CD4-positive, alpha-beta T cell treated with Interleukin-2 at 100 ng/mL for 4 hours (primary cell): ENCODE results near the gene ALK.

ENCODE experiments used
- DNase-seq: peaks from one replicate; pipeline ENCODE4 v3.0.0-alpha.2; 2020; ENCODE audit warnings: low spot score

Gene ALK

DNA sequence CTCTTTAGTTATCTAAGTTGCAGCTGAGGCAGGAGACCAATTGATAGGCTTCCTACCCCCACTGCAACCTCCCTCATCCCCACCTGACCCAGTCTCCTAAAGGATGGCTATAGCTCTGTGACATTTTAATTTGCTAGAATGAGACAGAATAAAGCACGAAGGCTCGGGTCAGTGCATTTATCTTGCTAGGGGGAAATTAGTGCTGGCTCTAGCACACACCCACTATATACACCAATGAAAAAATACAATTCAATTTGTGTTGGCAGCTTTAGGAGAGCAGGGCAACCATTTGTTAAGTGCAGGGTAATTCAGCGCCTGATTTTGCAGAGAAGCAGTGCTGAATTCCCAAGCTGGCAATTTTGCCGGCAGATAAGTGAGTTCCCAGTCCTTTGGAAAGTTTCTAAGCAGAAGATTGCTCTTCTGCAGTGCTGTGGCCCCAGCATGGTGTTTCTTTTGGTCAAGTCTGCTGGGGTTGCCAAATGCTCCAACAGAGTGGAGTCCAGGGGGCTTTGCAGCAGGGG, 346.0 kb downstream of the ALK start:
- no peak for DNase-seq

DNA sequence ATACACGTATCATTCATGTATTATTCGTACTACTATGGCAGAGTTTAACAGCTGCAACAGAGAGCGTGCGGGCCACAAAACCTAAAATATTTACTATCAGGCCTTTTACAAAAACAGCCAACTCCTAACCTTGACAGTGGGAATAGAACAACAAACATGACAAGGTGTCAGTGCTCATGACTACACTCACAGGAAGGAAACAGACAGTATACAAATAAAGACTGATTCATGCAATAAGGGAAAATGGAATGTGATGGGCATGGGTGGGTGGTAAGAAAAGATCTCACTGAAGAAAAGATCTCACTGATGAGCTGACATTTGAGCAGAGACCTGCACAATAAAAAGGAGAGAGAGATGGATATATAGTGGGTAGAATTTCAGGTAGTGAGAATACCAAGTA, 347.8 kb downstream of the ALK start:
- DNase-seq, result no peak

- no peak for DNase-seq
These were observed 348.2 kb downstream of the ALK start for GRCh38 chr2:29573147-29573546.

DNA sequence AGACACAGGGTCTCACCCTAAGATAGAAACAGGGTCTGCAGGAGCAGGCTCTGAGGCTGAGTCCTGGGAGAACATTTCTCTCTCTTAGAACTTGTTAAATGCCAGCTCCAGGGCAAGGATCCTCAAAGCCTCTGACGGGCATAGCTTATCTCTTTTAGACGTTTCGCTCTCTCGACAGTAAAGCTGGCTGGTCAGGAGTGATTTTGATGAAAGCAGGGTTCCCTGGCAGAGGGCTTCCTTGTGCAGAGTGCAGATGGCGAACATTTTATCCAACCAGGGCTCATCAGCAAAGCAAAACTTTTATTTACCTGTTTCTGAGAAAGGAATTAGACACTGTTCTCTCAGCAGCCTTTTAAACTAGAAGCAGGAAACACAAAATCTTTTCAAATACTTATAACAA, 350.8 kb downstream of the ALK start:
- no peak for DNase-seq

DNA sequence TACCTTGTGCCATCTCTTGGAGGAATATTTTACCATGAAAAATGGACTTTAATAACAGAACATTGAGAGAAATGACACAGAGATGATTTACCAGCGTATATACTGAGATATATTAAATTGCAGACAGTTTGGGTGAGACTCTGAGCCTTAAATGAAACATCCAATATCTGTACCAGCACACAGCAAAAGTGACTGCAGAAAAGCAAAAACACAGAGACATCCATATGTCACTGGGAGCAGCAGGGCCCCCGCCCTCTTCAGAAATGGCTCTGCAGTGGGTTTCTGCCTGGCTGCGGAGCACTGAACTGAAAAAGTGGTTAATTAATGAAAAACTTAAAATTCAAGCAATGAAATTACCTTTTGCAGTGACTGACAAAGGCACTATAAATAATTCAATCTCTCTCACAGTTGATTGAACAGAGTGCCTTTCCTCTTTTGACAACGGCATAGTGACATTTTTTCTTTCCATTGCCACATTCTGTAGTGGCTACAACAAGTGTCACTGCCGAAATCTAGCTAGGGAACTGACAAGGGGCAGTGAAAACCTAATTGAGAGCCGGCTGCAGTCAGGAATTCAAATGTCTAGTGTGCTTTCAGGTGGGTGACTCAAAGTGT, 353.4 kb downstream of the ALK start:
- DNase-seq, result no peak

GRCh38 chr2:29563697-29564096, 357.7 kb downstream of the ALK start:
- DNase-seq, result no peak

- DNase-seq, result no peak
These were observed 358.5 kb downstream of the ALK start for GRCh38 chr2:29562896-29563295.

- DNase-seq, result no peak
These were observed 359.1 kb downstream of the ALK start for GRCh38 chr2:29562319-29562718.

GRCh38 chr2:29561628-29562027, 359.8 kb downstream of the ALK start:
- no peak for DNase-seq

DNA sequence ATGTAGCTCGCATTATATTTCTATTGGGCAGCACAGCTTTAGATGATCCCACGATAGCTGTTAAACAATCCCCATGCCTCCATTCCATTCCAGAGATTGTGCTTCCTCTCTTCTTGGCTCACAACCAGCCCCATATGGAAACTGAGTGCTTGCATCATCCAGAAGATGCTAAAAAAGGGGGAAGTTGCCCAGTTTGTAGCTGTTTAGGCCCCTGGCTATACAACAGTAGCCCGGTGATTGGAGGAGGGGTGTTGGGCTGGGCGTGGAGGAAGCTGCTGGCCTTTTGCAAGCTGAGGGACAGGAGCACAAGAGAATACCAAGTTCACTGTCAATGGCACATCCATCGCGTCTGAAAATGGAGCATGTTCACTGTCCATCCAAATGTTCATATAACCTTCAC, 360.2 kb downstream of the ALK start:
- DNase-seq, result no peak

DNA sequence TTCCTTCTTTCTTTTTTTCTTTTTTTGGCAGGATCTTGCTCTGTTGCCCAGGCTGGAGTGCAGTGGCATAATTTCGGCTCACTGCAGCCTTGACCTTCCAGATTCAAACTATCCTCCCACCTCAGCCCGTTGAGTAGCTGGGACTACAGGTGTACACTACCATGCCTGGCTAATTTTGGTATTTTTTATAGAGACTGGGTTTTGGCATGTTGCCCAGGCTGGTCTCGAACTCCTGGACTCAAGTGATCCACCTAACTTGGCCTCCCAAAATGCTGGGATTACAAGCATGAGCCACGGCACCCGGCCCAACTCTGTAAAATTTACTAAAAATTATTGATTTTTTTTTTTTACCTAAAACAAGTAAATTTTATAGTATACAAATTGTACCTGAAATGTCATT, 360.8 kb downstream of the ALK start:
- no peak for DNase-seq

GRCh38 chr2:29560030-29560429, 361.4 kb downstream of the ALK start:
- no peak for DNase-seq

DNA sequence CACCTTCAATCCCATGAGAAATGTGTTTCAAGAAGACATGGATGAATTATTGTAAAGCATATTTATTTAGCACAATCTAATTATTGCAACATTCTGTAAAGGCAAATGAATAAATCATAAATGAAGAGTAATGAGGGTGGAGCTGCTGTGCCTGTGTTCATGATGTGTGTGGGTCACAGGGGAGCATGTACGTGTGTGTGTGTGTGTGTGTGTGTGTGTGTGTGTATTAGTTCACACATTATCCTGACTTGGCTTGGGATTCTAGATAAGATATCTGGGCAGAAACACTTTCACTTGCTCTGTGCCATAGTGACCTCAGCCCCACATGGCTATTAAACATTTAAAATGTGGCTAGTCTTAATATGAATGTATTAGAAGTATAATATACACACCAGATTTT, 361.8 kb downstream of the ALK start:
- DNase-seq, result no peak

GRCh38 chr2:29558097-29558496, 363.3 kb downstream of the ALK start:
- no peak for DNase-seq

- DNase-seq, result no peak
These were observed 364.1 kb downstream of the ALK start for GRCh38 chr2:29557268-29557667.

GRCh38 chr2:29549069-29549380, 372.4 kb downstream of the ALK start:
- DNase-seq, result no peak

DNA sequence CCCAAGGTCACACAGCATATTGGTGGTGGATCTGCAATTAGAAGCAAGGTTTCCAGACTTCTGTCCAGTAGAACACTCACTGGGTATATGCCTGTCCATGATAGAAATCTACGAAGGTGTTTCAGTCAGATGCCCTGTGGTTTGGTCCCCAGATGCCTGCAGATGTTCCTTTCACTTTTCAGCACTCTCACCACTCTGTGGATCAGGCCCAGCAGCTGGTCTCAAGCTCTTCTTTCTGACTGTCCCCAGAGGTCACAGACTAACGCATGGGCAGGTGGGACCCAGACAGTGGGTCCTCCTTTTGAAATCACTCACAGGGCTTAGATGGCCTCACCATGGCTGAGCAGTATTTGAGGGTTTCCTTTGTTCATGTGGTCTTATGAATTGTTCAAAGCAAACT, 376.5 kb downstream of the ALK start:
- DNase-seq, result no peak

- no peak for DNase-seq
These were observed 377.4 kb downstream of the ALK start for GRCh38 chr2:29544031-29544430.

DNA sequence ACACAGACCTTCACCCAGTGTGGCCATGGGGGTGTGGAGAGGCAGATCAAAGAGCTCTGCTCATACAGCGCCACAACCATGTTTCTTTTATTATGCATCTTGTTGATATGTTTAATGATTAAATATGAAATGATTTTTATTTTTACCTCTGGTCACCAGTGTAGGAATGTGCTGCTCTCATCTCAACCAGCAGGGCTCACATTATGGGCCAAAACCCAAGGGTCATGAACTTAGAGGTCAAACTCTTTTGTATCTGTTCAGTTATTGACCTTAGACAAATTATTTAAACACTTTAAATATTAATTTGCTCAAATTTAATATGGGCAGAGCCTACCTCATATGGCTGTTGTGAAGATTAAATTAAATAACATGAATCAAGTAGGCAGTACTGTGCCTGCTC, 386.2 kb downstream of the ALK start:
- DNase-seq, result no peak

DNA sequence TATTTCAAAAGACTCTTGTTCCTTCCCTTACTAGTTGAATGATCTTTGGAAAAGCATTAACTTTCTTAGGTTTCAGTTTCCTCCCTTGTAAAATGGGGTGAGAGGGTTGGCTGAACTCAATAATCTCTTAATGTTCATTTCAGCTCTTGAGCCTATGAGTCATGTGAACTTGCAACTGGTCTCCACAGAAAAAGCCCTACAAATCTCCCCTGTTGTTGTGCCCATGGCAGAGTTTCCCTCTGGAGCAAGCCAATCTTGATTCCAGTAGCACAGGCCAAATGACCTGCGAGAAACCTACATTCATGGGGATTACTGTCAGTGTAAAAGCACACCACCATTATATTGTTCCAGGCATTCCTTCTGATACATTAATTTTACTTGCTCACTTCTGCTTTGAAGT, 388.9 kb downstream of the ALK start:
- DNase-seq, result no peak

- DNase-seq, result no peak
These were observed 389.8 kb downstream of the ALK start for GRCh38 chr2:29531626-29532025.

DNA sequence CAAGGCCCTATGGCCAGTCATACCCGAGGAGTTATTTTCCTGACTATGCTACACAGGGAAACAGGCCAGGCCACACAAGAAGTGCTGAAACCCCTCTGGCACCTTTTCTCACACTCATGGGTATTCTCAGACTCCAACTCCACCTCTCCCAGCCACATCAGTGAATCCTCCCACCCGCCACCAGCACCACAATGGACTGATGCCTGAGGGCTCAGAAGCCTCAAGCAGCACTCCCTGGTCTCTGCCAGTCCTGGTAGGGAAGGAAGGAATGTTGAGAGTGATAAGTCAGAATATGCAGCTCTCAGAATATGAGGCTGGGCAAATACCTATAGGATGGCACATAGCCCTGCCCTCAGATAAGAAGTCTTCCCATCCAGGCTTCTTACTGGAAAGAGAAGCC, 391.1 kb downstream of the ALK start:
- DNase-seq, result no peak

DNA sequence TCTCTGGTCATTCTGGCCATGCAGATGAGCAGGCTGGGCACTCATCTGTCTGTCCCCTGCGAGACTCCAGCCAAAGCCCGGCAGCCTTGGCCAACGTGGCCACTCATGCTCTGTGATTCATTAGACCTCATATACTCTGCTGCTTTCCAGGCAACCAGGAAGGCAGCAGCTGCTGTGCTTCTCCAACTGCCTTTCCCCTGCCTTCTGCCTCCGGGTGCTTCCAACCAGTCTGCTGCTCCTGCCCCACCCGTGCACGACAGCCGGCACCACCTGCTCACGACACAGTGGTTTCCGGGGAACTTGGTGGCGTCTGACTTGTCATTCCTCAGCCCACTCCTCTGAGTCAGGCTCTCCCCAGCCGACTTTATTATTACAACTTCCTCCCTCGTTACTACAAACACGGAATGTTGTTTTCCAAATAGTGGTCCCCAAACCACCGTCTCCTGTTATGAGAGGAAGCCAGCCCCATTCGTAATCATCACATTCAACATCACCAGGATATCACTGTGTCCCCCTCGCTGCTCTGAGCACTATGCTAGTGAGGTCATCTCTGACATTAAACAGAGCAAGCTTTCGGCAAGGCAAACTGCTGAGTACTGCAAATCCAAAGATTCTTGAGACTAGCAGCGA, 392.4 kb downstream of the ALK start:
- no peak for DNase-seq

DNA sequence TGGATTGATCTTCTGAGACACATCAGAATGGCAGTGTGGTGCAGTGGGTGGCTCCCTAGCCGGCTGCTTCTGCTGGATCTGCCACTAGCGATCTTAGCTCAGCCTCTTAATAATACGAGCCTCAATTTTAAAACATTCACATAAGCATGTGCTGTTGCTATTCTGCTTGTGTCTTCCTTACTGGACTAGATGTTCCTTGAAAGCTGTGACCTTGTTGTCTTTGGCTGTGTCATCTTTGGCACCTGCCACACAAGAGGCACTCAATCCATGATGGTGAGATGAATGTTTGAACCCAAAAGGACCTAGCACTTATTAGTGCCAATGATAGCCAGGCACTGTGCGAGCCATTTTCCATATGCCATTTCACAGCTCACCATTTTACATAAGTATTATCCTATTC, 393.0 kb downstream of the ALK start:
- DNase-seq, result no peak
